SK-N-SH treated with all-trans-retinoic acid at 6 μM for 48 hours (cell line): ENCODE data around the gene ETV6.

Source experiments
- ATAC-seq: fragments of 200-7000 bp; cut with Tn5 transposase; 3 replicates; pipeline ENCODE4 v1.9.1; 2020; ENCODE audit warnings: mild to moderate bottlenecking, moderate library complexity
- ARNTL ChIP-seq: fragments of 450-650 bp; formaldehyde crosslinking; IDR thresholded peaks from 2 replicates; pipeline ENCODE4 v1.5.0; 2020; ENCODE audit warnings: low read depth, mild to moderate bottlenecking, moderate library complexity, borderline replicate concordance
- BACH2 ChIP-seq: fragments of 250-450 bp; sonication (Bioruptor Pico); IDR thresholded peaks from 2 replicates; pipeline ENCODE4 v1.9.0; 2021; ENCODE audit warnings: mild to moderate bottlenecking, borderline replicate concordance
- CSDC2 ChIP-seq: fragments of 250-450 bp; sonication (Bioruptor Pico); IDR thresholded peaks from 2 replicates; pipeline ENCODE4 v1.5.0; 2020; ENCODE audit warnings: mild to moderate bottlenecking, moderate library complexity
- CSRNP3 ChIP-seq: fragments of 250-450 bp; sonication (Bioruptor Pico); IDR thresholded peaks from 2 replicates; pipeline ENCODE4 v1.5.1; 2021; ENCODE audit warnings: mild to moderate bottlenecking, moderate library complexity
- ESRRG ChIP-seq: fragments of 250-450 bp; sonication (Bioruptor Pico); IDR thresholded peaks from 2 replicates; pipeline ENCODE4 v1.6.1; 2021; ENCODE audit warnings: mild to moderate bottlenecking
- GLIS3 ChIP-seq: fragments of 250-450 bp; sonication (Bioruptor Pico); IDR thresholded peaks from 2 replicates; pipeline ENCODE4 v1.5.0; 2020; ENCODE audit warnings: mild to moderate bottlenecking, moderate library complexity
- ISL1 ChIP-seq: fragments of 250-450 bp; sonication (Bioruptor Pico); IDR thresholded peaks from 2 replicates; pipeline ENCODE4 v2.1.2; 2022; ENCODE audit warnings: mild to moderate bottlenecking, moderate library complexity
- OSR1 ChIP-seq: fragments of 250-450 bp; sonication (Bioruptor Pico); IDR thresholded peaks from 2 replicates; pipeline ENCODE4 v1.8.0; 2022; ENCODE audit warnings: moderate library complexity, mild to moderate bottlenecking, inconsistent platforms
- PATZ1 ChIP-seq: fragments of 250-450 bp; sonication (Bioruptor Pico); IDR thresholded peaks from 2 replicates; pipeline ENCODE4 v1.8.0; 2020; ENCODE audit warnings: mild to moderate bottlenecking, moderate library complexity, borderline replicate concordance
- POU6F1 ChIP-seq: fragments of 250-450 bp; sonication (Bioruptor Pico); IDR thresholded peaks from 2 replicates; pipeline ENCODE4 v1.8.0; 2021; ENCODE audit warnings: low read depth, mild to moderate bottlenecking, moderate library complexity, borderline replicate concordance
- RARB ChIP-seq: fragments of 250-450 bp; sonication (Bioruptor Pico); IDR thresholded peaks from 2 replicates; pipeline ENCODE4 v1.8.0; 2021; ENCODE audit warnings: mild to moderate bottlenecking, moderate library complexity
- SNAI2 ChIP-seq: fragments of 250-450 bp; sonication (Bioruptor Pico); IDR thresholded peaks from 2 replicates; pipeline ENCODE4 v1.5.0; 2020; ENCODE audit warnings: mild to moderate bottlenecking, moderate library complexity
- TCF4 ChIP-seq: fragments of 250-450 bp; sonication (Bioruptor Pico); IDR thresholded peaks from 2 replicates; pipeline ENCODE4 v1.8.0; 2021; ENCODE audit warnings: mild to moderate bottlenecking, moderate library complexity, borderline replicate concordance
- TOX ChIP-seq: fragments of 250-450 bp; sonication (Bioruptor Pico); IDR thresholded peaks from 2 replicates; pipeline ENCODE4 v1.8.0; 2021; ENCODE audit warnings: mild to moderate bottlenecking, moderate library complexity, borderline replicate concordance
- ZC3H10 ChIP-seq: fragments of 250-450 bp; sonication (Bioruptor Pico); IDR thresholded peaks from 2 replicates; pipeline ENCODE4 v1.5.1; 2021; ENCODE audit warnings: mild to moderate bottlenecking, moderate library complexity
- ZFP3 ChIP-seq: fragments of 250-450 bp; sonication (Bioruptor Pico); IDR thresholded peaks from 2 replicates; pipeline ENCODE4 v1.5.0; 2020; ENCODE audit warnings: mild to moderate bottlenecking, moderate library complexity
- ZFP30 ChIP-seq: fragments of 450-650 bp; formaldehyde crosslinking; IDR thresholded peaks from 2 replicates; pipeline ENCODE4 v1.5.0; 2022; ENCODE audit warnings: mild to moderate bottlenecking, moderate library complexity
- ZNF565 ChIP-seq: fragments of 450-650 bp; formaldehyde crosslinking; conservative IDR thresholded peaks from 2 replicates; pipeline ENCODE4 v1.5.0; 2020; ENCODE audit warnings: low read depth, mild to moderate bottlenecking, moderate library complexity
- ZNF70 ChIP-seq: fragments of 450-650 bp; formaldehyde crosslinking; IDR thresholded peaks from 2 replicates; pipeline ENCODE4 v1.5.0; 2020; ENCODE audit warnings: mild to moderate bottlenecking, moderate library complexity
- ZNF8 ChIP-seq: fragments of 450-650 bp; formaldehyde crosslinking; IDR thresholded peaks from 2 replicates; pipeline ENCODE4 v1.5.0; 2020; ENCODE audit warnings: mild to moderate bottlenecking, moderate library complexity
- TF ChIP-seq, protein P1 (sequence below): fragments of 250-450 bp; sonication (Bioruptor Pico); IDR thresholded peaks from 2 replicates; pipeline ENCODE4 v1.5.1; 2020; ENCODE audit warnings: low read depth, mild to moderate bottlenecking, moderate library complexity
- TF ChIP-seq, protein P2 (sequence below): fragments of 250-450 bp; sonication (Bioruptor Pico); IDR thresholded peaks from 2 replicates; pipeline ENCODE4 v1.5.0; 2020; ENCODE audit warnings: mild to moderate bottlenecking, moderate library complexity

Gene ETV6

DNA sequence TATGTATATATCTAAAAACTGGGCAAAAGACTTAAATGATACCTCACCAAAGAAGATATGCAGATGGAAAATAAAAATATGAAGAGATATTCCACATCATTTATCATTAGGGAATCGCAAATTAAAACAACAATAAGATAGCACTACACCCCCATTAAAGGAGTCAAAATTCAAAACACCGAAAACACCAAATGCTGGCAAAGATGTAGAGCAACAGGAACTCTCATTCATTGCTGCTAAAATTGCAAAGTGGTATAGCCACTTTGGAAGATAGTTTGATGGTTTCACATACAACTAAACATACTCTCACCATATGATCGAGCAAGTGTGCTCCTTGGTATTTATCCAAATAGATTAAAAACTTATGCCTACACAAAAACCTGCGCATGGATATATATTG is 289.7 kb downstream of the ETV6 start:
- ATAC-seq, result no peak
- TF ChIP-seq OSR1 (CRISPR knock-in tag) (no peak), ZFP30 (CRISPR knock-in tag) (no peak), ZNF565 (CRISPR knock-in tag) (no peak), TCF4 (no peak), TOX (CRISPR knock-in tag) (no peak), ZFP3 (CRISPR knock-in tag) (no peak), CSRNP3 (CRISPR knock-in tag) (no peak), CSDC2 (CRISPR knock-in tag) (no peak), ZNF8 (no peak), GLIS3 (CRISPR knock-in tag) (no peak)

DNA sequence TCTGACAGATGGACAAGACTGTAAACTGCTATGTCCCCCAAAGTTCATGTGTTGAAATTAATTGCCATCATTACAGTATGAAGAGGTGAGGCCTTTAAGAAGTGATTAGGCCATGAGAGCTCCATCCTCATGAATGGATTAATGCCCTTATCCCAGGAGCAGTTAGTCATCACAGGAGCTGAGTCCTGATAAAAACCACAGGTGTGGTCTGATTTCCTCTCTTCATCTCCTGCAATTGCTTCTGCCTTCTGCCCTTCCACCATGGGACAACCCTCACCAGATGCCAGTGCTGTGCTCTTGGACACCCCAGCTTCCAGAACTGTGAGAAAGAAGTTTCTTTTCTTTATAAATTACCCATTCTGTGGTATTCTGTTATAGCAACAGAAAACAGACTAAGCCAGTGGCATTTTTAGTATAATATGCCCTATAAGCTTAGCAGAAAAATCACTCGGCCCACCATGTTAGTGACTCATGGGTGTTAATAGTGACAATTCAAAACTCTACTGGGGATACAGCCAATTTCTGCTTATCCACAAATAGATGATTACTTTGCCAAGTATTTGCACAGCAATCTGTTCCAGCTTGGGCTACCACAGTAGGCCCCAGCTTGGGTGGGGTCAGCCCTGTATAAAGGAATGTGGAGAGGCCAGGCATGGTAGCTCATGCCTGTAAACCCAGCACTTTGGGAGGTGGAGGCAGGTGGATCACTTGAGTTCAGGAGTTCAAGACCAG is 292.3 kb downstream of the ETV6 start:
- ATAC-seq, result no peak
- TF ChIP-seq ARNTL (CRISPR knock-in tag), result no peak
- TF ChIP-seq, protein P1, sequence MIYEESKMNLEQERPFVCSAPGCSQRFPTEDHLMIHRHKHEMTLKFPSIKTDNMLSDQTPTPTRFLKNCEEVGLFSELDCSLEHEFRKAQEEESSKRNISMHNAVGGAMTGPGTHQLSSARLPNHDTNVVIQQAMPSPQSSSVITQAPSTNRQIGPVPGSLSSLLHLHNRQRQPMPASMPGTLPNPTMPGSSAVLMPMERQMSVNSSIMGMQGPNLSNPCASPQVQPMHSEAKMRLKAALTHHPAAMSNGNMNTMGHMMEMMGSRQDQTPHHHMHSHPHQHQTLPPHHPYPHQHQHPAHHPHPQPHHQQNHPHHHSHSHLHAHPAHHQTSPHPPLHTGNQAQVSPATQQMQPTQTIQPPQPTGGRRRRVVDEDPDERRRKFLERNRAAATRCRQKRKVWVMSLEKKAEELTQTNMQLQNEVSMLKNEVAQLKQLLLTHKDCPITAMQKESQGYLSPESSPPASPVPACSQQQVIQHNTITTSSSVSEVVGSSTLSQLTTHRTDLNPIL, result no peak
- TF ChIP-seq RARB (CRISPR knock-in tag), result no peak
- TF ChIP-seq ZNF565 (CRISPR knock-in tag), result no peak
- TF ChIP-seq ZFP30 (CRISPR knock-in tag), result no peak
- TF ChIP-seq, protein P2, sequence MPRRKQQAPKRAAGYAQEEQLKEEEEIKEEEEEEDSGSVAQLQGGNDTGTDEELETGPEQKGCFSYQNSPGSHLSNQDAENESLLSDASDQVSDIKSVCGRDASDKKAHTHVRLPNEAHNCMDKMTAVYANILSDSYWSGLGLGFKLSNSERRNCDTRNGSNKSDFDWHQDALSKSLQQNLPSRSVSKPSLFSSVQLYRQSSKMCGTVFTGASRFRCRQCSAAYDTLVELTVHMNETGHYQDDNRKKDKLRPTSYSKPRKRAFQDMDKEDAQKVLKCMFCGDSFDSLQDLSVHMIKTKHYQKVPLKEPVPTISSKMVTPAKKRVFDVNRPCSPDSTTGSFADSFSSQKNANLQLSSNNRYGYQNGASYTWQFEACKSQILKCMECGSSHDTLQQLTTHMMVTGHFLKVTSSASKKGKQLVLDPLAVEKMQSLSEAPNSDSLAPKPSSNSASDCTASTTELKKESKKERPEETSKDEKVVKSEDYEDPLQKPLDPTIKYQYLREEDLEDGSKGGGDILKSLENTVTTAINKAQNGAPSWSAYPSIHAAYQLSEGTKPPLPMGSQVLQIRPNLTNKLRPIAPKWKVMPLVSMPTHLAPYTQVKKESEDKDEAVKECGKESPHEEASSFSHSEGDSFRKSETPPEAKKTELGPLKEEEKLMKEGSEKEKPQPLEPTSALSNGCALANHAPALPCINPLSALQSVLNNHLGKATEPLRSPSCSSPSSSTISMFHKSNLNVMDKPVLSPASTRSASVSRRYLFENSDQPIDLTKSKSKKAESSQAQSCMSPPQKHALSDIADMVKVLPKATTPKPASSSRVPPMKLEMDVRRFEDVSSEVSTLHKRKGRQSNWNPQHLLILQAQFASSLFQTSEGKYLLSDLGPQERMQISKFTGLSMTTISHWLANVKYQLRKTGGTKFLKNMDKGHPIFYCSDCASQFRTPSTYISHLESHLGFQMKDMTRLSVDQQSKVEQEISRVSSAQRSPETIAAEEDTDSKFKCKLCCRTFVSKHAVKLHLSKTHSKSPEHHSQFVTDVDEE (CRISPR knock-in tag), result no peak
- TF ChIP-seq ZFP3 (CRISPR knock-in tag), result no peak
- no peak for TF ChIP-seq PATZ1 (CRISPR knock-in tag)
- no peak for TF ChIP-seq ZC3H10 (CRISPR knock-in tag)
- no peak for TF ChIP-seq ISL1
- no peak for TF ChIP-seq ESRRG (CRISPR knock-in tag)
- TF ChIP-seq TOX (CRISPR knock-in tag), result no peak
- TF ChIP-seq SNAI2 (CRISPR knock-in tag), result no peak
- no peak for TF ChIP-seq CSDC2 (CRISPR knock-in tag)
- no peak for TF ChIP-seq ZNF70 (CRISPR knock-in tag)
- no peak for TF ChIP-seq OSR1 (CRISPR knock-in tag)
- TF ChIP-seq TCF4, result no peak
- no peak for TF ChIP-seq CSRNP3 (CRISPR knock-in tag)

DNA sequence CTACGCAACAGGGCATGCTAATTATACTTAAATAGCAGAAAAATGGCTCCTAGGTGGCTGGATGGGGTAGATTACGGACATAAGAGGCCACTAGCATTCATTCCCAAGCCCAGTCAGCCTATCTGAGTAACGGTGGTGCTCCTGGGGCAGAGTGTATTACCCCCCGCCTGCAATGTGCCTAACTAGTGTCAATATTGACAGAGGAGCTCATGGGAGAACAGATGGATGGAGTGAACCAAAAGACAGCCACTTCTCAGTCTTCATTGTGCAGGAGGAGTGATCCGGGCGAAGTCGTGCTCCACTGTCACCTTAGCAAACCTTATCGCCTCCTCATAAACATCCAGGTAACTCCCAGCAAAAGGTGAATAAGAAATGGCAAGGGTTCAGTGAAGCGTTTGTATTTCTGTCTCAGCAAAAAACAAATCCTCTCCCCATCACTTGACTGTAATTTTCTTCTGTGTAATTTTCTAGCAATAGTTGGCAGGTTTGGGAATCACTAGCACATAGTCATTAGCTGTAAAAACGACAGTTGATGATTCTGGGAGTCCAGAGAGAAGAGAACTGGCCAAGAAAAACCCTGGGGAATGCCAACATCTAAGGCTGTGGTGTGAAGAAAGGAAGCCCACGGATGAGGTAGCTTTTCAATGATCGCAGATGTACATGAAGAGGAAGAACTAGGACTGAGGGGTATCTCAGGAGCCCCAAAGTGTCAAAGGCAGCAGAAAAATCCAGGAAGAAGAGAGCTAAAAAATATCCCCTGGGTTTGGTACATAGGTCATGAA is 294.6 kb downstream of the ETV6 start:
- ATAC-seq, result no peak
- TF ChIP-seq ESRRG (CRISPR knock-in tag) (no peak), BACH2 (CRISPR knock-in tag) (no peak), OSR1 (CRISPR knock-in tag) (no peak), TOX (CRISPR knock-in tag) (no peak), ARNTL (CRISPR knock-in tag) (no peak), POU6F1 (no peak), CSDC2 (CRISPR knock-in tag) (no peak), ZFP30 (CRISPR knock-in tag) (no peak)
- TF ChIP-seq, protein P1, result no peak
